AG04450 (cell line): ENCODE measurements around the gene IL3. TPM values are rescaled to one million over a fixed set of nuclear protein-coding genes. Genes with fewer than 3 reads are reported as not detected.

Source experiments
- CTCF ChIA-PET: fragments of 300-600, 350-600 bp; formaldehyde crosslinking; extraction: SDS; loops from one replicate; lab custom pipeline; 2022; ENCODE audit warnings: antibody characterized with exemption, inconsistent platforms; lab: Charles Lee
- POLR2A ChIA-PET: fragments of 350-600 bp; formaldehyde crosslinking; extraction: SDS; loops from one replicate; lab custom pipeline; 2021; ENCODE audit warnings: antibody characterized with exemption, inconsistent platforms; lab: Yijun Ruan, JAX
- DNase-seq: peaks from one replicate; pipeline ENCODE4 v3.0.0-alpha.2; 2011; ENCODE audit warnings: low read depth, low spot score
- H3K27ac ChIP-seq: one replicate; pipeline ENCODE4 v1.5.1; 2012; ENCODE audit warnings: low read depth, low read length, control low read depth
- H3K27me3 ChIP-seq: one replicate; pipeline ENCODE4 v1.6.0; 2012; ENCODE audit warnings: low read length; ENCODE audit not compliant: control insufficient read depth, insufficient read depth
- H3K4me3 ChIP-seq: 2 replicates; pipeline ENCODE4 v1.5.1; 2011; ENCODE audit warnings: mild to moderate bottlenecking, low read depth, low read length, control low read depth
- H3K9me3 ChIP-seq: 2 replicates; pipeline ENCODE4 v1.5.1; 2012; ENCODE audit warnings: low read length; ENCODE audit not compliant: control insufficient read depth, insufficient read depth
- CTCF ChIP-seq: IDR thresholded peaks from 2 replicates; pipeline ENCODE4 v1.5.1; 2011; ENCODE audit warnings: low read depth, low read length, control low read depth, inconsistent platforms
- polyA minus RNA-seq: library from RNA; depleted of rRNA, polyadenylated mRNA; stranded (reverse); fragments of >200 nt; gene quantifications from 2 replicates; pipeline ENCODE4 v1.2.3, GENCODE V29; 2011; rRNA and poly(A)+ RNA removed
- polyA plus RNA-seq: library from polyadenylated mRNA; depleted of rRNA; stranded (reverse); fragments of >200 nt; gene quantifications from 2 replicates; pipeline ENCODE4 v1.2.3, GENCODE V29; 2011; rRNA removed

The IL3 gene, protein sequence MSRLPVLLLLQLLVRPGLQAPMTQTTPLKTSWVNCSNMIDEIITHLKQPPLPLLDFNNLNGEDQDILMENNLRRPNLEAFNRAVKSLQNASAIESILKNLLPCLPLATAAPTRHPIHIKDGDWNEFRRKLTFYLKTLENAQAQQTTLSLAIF
- polyA plus RNA-seq (not detected in 2 replicates), polyA minus RNA-seq (not detected in 2 replicates)

DNA sequence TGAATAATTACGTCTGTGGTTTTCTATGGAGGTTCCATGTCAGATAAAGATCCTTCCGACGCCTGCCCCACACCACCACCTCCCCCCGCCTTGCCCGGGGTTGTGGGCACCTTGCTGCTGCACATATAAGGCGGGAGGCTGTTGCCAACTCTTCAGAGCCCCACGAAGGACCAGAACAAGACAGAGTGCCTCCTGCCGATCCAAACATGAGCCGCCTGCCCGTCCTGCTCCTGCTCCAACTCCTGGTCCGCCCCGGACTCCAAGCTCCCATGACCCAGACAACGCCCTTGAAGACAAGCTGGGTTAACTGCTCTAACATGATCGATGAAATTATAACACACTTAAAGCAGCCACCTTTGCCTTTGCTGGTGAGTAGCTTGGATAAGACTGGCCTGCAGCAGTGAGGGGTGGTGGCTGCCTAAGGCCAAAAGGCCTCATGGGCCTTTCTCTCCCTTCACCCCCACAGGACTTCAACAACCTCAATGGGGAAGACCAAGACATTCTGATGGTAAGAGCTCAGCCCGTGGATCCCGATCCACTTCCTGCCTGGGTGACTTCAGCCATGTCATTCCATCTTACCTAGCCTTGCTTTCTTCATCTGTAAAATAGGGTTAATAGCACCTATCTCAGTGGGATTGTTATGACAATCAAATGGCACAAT, at the start of gene IL3:
IL3 (plus strand) TSS at position 155 of the 661 bp plus-strand sequence; CDS start at position 207, 52 bp downstream.
- no peak for TF ChIP-seq CTCF
- peaks cover 16% of the 10 kb centered on the region for H3K27me3 ChIP-seq
- ChIA-PET CTCF (interaction anchor here (1.0 to 4.6 kb wide), 3 partner anchors 113 to 472 kb away, joined by 3 to 55 read pairs (median 3); no protein-coding TSS in a partner anchor), POLR2A (no interaction called here)
- no peak within 1 kb of the TSS for H3K4me3 ChIP-seq
- H3K9me3 ChIP-seq, result no peaks in the 10 kb centered on the region; the same call in 1 of the 2 replicates
- no peak within 1 kb of the TSS for H3K27ac ChIP-seq
- DNase-seq, result no peak

- CTCF ChIA-PET, result interaction anchor here (7.2 kb wide), 1 partner anchor 423 kb away, joined by 179 read pairs; no protein-coding TSS in a partner anchor
- no peak for DNase-seq
- POLR2A ChIA-PET, result interaction anchor here (0.6 kb wide), 1 partner anchor 9 kb away, joined by 4 read pairs; no protein-coding TSS in a partner anchor
- Histone ChIP-seq H3K9me3 (no peaks in the 10 kb centered on the region; the same call in 1 of the 2 replicates), H3K27me3 (peaks cover 43% of the 10 kb centered on the region), H3K27ac (no peak overlapping the region), H3K4me3 (peak overlapping the region; percentile 29; the same call in 1 of the 2 replicates)
- TF ChIP-seq CTCF, result no peak
These were observed 49.4 kb upstream of the IL3 start for GRCh38 chr5:132010989-132011621.

GRCh38 chr5:132011622-132012343, 48.7 kb upstream of the IL3 start, which contains the start of gene ACSL6:
Gene ACSL6, minus strand, starts transcription at chr5:132011658. Its CDS starts 105 bp downstream, at chr5:132011553.
- TF ChIP-seq CTCF, result no peak
- peak within 1 kb of the TSS; percentile 48 for H3K4me3 ChIP-seq
- no peak within 1 kb of the TSS for H3K27ac ChIP-seq
- H3K9me3 ChIP-seq, result no peaks in the 10 kb centered on the region; the same call in 1 of the 2 replicates
- no peak for DNase-seq
- ChIA-PET POLR2A (interaction anchor here (0.6 kb wide), 1 partner anchor 9 kb away, joined by 4 read pairs; no protein-coding TSS in a partner anchor), CTCF (interaction anchor here (1.0 to 7.2 kb wide), 2 partner anchors 423 to 424 kb away, joined by 3 to 179 read pairs; no protein-coding TSS in a partner anchor)
- peaks cover 43% of the 10 kb centered on the region for H3K27me3 ChIP-seq

- peaks cover 46% of the 10 kb centered on the region for H3K27me3 ChIP-seq
- H3K27ac ChIP-seq, result no peak overlapping the region
- no peak overlapping the region for H3K4me3 ChIP-seq
- DNase-seq, result peak; percentile 39
- CTCF ChIA-PET, result interaction anchor here (0.7 to 1.0 kb wide), 2 partner anchors 8 to 423 kb away, joined by 3 read pairs; no protein-coding TSS in a partner anchor
- POLR2A ChIA-PET, result no interaction called here
- no peak for TF ChIP-seq CTCF
- no peaks in the 10 kb centered on the region; the same call in 1 of the 2 replicates for H3K9me3 ChIP-seq
These were observed 48.0 kb upstream of the IL3 start for GRCh38 chr5:132012371-132013005.
